Esophagus muscularis mucosa (tissue), 4 donors: ENCODE data around the gene NHEJ1. TPM values are rescaled to one million over a fixed set of nuclear protein-coding genes. Genes with fewer than 3 reads are reported as not detected.

Source experiments
- DNase-seq: peaks from one replicate; pipeline ENCODE4 v3.0.0-alpha.2; 2017; ENCODE audit errors: extremely low spot score
- H3K27ac ChIP-seq, 4 donors: fragments of 200-600 bp; sonication (generic); replicated peaks in 1 of 4; 1 replicate in 3 of 4; 2 replicates in 1 of 4; pipeline ENCODE4 v1.5.1; 2016 to 2019; ENCODE audit warnings: mild to moderate bottlenecking in 1 of 4
- H3K27me3 ChIP-seq, 4 donors: fragments of 200-600 bp; sonication (generic); one replicate each; pipeline versions ENCODE4 v1.5.1 to v1.6.0; 2016 to 2019
- H3K36me3 ChIP-seq, 4 donors: fragments of 200-600 bp; sonication (generic); one replicate each; pipeline ENCODE4 v1.5.1; 2016 to 2019
- H3K4me1 ChIP-seq, 4 donors: fragments of 200-600 bp; sonication (generic); one replicate each; pipeline ENCODE4 v1.5.1; 2016 to 2019
- H3K4me3 ChIP-seq, 4 donors: fragments of 200-600 bp; sonication (generic); 1 replicate in 2 of 4; 2 replicates in 2 of 4; pipeline ENCODE4 v1.5.1; 2016 to 2019; ENCODE audit warnings: mild to moderate bottlenecking in 4 of 4, moderate library complexity in 1 of 4
- H3K9me3 ChIP-seq, 4 donors: fragments of 200-600 bp; sonication (generic); 1 replicate in 3 of 4; 2 replicates in 1 of 4; pipeline ENCODE4 v1.5.1; 2016 to 2019
- CTCF ChIP-seq, 3 experiments: fragments of 200-600 bp in 2 of 3; fragments of 450-650 bp in 1 of 3; sonication (generic) in 2 of 3; IDR thresholded peaks; one replicate each; pipeline ENCODE4 v1.5.1; 2017 to 2019; ENCODE audit warnings: antibody characterized with exemption in 3 of 3, mild to moderate bottlenecking in 2 of 3, moderate library complexity in 1 of 3
- EP300 ChIP-seq: sonication (generic); formaldehyde crosslinking; IDR thresholded peaks from one replicate; pipeline ENCODE4 v1.6.1; 2017; ENCODE audit warnings: antibody characterized with exemption
- POLR2A ChIP-seq: fragments of 450-650 bp; IDR thresholded peaks from one replicate; pipeline ENCODE4 v1.6.1; 2017; ENCODE audit warnings: antibody characterized with exemption, moderate library complexity, mild to moderate bottlenecking, low read depth
- POLR2AphosphoS5 ChIP-seq, 2 donors: sonication (generic); formaldehyde crosslinking; IDR thresholded peaks; one replicate each; pipeline ENCODE4 v1.6.1; 2017; ENCODE audit warnings: antibody characterized with exemption in 2 of 2
- WGBS: methylation state at CpG from one replicate; pipeline ENCODE4 v1.1.5; 2018; 5-methylcytosine and 5-hydroxymethylcytosine counted together
- intact Hi-C: fragments of 100-400 bp; cut with DNase I; formaldehyde crosslinking; loops from one replicate; pipeline ENCODE4 v1.15.1; 2023
- total RNA-seq, 4 donors: library from RNA; depleted of rRNA; stranded (reverse); fragments of >200 nt; gene quantifications; one replicate each; pipeline versions ENCODE4 v1.1.0 to v1.2.1, GENCODE V29; 2016

The NHEJ1 gene
- total RNA-seq, 4 donors from 2014 or later = 15.1 to 24.4 (median 17.8) TPM

- Histone ChIP-seq H3K36me3 (no peaks in the 10 kb centered on the region), H3K4me1 (no peaks in the 10 kb centered on the region), H3K9me3 (no peaks in the 10 kb centered on the region), H3K27me3 (no peaks in the 10 kb centered on the region), H3K4me3 (no peak overlapping the region), H3K27ac (no peak overlapping the region)
- intact Hi-C loops = no loop called here
- 71% methylated on average over 1 of the region's 1 CpG for WGBS
- no peak for DNase-seq
- TF ChIP-seq CTCF (IDR thresholded peaks at IDR 0.05) (no peak), POLR2A (no peak), EP300 (no peak), POLR2AphosphoS5 (IDR thresholded peaks at IDR 0.05) (no peak)
Observed at GRCh38 chr2:219095406-219095935, 65.1 kb downstream of the NHEJ1 start.

- Histone ChIP-seq H3K27me3 (no peaks in the 10 kb centered on the region), H3K36me3 (no peaks in the 10 kb centered on the region), H3K27ac (no peak overlapping the region), H3K4me3 (no peak overlapping the region), H3K4me1 (no peaks in the 10 kb centered on the region), H3K9me3 (no peaks in the 10 kb centered on the region)
- intact Hi-C loops = no loop called here
- no peak for DNase-seq
- no peak for TF ChIP-seq POLR2A
- TF ChIP-seq CTCF (IDR thresholded peaks at IDR 0.05) = no peak
- TF ChIP-seq POLR2AphosphoS5 (IDR thresholded peaks at IDR 0.05) = no peak
- no peak for TF ChIP-seq EP300
- 72% methylated on average over 3 of the region's 3 CpGs for WGBS
Observed at GRCh38 chr2:219094171-219094570, 66.4 kb downstream of the NHEJ1 start.

GRCh38 chr2:219090436-219091299 is 69.9 kb downstream of the NHEJ1 start:
- H3K27me3 ChIP-seq = no peaks in the 10 kb centered on the region
- H3K36me3 ChIP-seq = no peaks in the 10 kb centered on the region
- intact Hi-C loops = no loop called here
- H3K27ac ChIP-seq = no peak overlapping the region
- 71% methylated on average over 4 of the region's 4 CpGs for WGBS
- H3K9me3 ChIP-seq = no peaks in the 10 kb centered on the region
- DNase-seq = no peak
- H3K4me3 ChIP-seq = no peak overlapping the region
- no peaks in the 10 kb centered on the region for H3K4me1 ChIP-seq
- TF ChIP-seq EP300 = no peak
- TF ChIP-seq CTCF (IDR thresholded peaks at IDR 0.05) = no peak
- TF ChIP-seq POLR2AphosphoS5 (IDR thresholded peaks at IDR 0.05) = no peak
- TF ChIP-seq POLR2A = no peak

- TF ChIP-seq CTCF (IDR thresholded peaks at IDR 0.05) (no peak), POLR2A (no peak), POLR2AphosphoS5 (IDR thresholded peaks at IDR 0.05) (no peak), EP300 (no peak)
- DNase-seq = no peak
- H3K27ac ChIP-seq = no peak overlapping the region
- H3K4me1 ChIP-seq = no peaks in the 10 kb centered on the region
- H3K27me3 ChIP-seq = no peaks in the 10 kb centered on the region
- no peaks in the 10 kb centered on the region for H3K9me3 ChIP-seq
- WGBS = 99% methylated on average over 4 of the region's 4 CpGs
- no peaks in the 10 kb centered on the region for H3K36me3 ChIP-seq
- no peak overlapping the region for H3K4me3 ChIP-seq
- intact Hi-C loops = no loop called here
Observed at GRCh38 chr2:219089330-219089729, 71.3 kb downstream of the NHEJ1 start.
